ENCODE data around the gene CHD8.
"Not testable (repeated sequence)": the region's sequence is repeated elsewhere in the genome, so short reads cannot be mapped to it uniquely, and the experiment has no call there.

The CHD8 gene, protein sequence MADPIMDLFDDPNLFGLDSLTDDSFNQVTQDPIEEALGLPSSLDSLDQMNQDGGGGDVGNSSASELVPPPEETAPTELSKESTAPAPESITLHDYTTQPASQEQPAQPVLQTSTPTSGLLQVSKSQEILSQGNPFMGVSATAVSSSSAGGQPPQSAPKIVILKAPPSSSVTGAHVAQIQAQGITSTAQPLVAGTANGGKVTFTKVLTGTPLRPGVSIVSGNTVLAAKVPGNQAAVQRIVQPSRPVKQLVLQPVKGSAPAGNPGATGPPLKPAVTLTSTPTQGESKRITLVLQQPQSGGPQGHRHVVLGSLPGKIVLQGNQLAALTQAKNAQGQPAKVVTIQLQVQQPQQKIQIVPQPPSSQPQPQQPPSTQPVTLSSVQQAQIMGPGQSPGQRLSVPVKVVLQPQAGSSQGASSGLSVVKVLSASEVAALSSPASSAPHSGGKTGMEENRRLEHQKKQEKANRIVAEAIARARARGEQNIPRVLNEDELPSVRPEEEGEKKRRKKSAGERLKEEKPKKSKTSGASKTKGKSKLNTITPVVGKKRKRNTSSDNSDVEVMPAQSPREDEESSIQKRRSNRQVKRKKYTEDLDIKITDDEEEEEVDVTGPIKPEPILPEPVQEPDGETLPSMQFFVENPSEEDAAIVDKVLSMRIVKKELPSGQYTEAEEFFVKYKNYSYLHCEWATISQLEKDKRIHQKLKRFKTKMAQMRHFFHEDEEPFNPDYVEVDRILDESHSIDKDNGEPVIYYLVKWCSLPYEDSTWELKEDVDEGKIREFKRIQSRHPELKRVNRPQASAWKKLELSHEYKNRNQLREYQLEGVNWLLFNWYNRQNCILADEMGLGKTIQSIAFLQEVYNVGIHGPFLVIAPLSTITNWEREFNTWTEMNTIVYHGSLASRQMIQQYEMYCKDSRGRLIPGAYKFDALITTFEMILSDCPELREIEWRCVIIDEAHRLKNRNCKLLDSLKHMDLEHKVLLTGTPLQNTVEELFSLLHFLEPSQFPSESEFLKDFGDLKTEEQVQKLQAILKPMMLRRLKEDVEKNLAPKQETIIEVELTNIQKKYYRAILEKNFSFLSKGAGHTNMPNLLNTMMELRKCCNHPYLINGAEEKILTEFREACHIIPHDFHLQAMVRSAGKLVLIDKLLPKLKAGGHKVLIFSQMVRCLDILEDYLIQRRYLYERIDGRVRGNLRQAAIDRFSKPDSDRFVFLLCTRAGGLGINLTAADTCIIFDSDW (N-terminal part only)

GRCh38 chr14:21455912-21456667, at the start of gene CHD8:
Gene CHD8 (minus strand): TSS chr14:21456123. CDS start chr14:21431643, 24,480 bp downstream.
- DNase-seq (ENCODE audit: low read depth), result peak; percentile 98

GRCh38 chr14:21505012-21505553, 49.2 kb upstream of the CHD8 start:
- DNase-seq (ENCODE audit: low read depth), result no peak

- no peak for DNase-seq (ENCODE audit: low read depth)
These were observed 47.5 kb upstream of the CHD8 start for GRCh38 chr14:21503376-21503775.

DNA sequence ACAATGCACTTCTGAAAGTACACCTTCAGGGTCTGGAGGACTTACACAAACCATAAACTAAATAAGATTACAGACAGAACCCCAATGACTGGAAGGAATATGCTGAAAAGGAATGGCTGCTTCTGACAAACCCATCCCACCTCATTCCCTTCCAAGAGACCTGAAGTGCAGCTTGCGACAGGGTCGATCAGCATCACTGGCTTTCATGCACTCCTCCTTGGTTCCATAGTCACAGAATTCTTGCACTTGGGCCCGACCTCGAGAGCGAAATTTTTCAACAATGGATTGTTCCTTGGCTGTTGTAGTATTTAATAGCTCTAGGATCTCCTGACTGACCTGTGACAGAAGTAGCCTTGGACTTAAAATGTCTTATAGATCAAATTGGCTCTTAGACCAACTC, 45.6 kb upstream of the CHD8 start:
- no peak for DNase-seq (ENCODE audit: low read depth)

- DNase-seq (ENCODE audit: low read depth), result no peak
These were observed 42.9 kb upstream of the CHD8 start for GRCh38 chr14:21498540-21499526.

GRCh38 chr14:21496453-21496852, 40.5 kb upstream of the CHD8 start:
- DNase-seq (ENCODE audit: low read depth), result no peak

- DNase-seq (ENCODE audit: low read depth), result no peak
These were observed 39.2 kb upstream of the CHD8 start for GRCh38 chr14:21494902-21495762.

DNA sequence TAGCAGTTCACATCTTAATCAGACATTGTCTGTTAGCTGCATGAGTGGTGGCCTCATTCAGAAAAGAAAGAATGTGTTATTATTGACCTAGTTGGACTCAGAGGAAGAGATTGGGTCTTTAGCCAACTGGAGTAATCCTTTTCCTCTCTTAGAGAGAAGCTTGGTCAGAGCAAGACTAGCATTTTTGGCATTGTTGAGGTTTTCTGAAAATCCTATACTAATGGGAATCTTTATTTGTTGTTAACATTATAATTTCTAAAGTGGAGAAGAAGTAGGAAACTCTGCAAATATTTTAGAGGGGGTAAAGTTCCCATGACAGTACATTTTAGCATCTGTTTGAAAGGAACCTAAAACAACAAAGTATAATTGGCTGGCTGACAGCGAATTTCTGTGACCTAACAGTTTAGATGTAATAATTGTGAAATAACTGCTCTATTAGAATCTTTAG, 30.7 kb upstream of the CHD8 start:
- DNase-seq (ENCODE audit: low read depth), result no peak

DNA sequence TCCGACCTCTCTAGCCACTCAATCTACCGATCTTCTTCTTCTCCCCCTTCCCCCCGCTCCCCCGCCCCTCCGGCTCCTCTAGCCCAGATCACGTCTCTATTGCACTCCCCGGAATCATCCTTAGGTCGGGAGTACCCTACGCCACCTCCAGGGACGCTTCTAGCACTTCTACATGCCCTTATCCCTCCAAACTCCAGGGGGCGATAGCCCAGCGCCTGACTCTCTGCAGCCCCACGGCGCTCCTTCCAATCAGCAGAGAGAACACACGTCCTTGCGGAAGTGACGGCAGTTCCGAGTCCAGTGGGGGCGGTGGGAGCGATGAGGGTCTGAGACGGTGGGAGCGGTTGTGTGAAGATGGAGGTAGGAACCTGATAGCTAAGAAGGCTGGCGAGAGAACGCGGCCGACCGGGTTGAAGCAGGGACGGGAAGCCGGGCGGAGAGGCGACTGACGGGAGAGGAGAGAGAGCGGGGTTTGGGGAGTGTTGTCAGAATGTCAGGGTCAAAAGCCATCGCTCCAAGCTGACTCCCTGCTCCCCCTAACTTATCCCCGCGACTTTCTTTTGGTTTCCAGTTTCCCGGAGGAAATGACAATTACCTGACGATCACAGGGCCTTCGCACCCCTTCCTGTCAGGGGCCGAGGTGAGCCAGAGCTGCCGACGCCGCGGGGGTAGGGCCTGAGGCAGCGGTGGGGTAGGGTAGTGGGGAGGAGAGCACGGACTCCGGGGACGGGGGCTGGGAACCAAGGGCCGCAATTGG, 21.2 kb upstream of the CHD8 start, which contains the start of the genes RAB2B and TOX4:
TSS of gene RAB2B (minus strand) at position 35 of the 757 bp plus-strand sequence. CDS start 87 bp downstream, outside the sequence.
TSS of gene TOX4 (plus strand) at position 271 of the 757 bp plus-strand sequence. CDS start at position 355, 84 bp downstream.
- peak; percentile 87 for DNase-seq (ENCODE audit: low read depth)

DNA sequence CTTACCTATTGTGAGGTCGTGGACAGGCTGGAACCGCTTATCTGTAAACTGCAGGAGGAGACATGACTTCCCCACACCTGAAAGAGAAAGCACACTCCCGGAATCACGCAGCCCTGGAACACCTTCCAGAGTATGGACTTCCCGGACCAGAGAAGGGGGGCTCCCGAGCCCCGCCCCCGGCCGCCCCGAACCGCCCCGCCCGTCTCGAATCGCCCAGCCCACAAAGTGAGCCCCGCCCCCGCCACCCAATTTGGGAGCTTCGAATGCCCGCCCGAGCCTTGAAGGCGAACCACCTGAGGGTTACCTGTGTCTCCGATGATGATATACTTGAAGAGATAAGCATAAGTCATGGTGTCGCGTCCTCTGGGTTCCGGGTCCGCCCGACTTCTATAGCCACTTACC, 20.6 kb upstream of the CHD8 start:
- peak; percentile 78 for DNase-seq (ENCODE audit: low read depth)

DNA sequence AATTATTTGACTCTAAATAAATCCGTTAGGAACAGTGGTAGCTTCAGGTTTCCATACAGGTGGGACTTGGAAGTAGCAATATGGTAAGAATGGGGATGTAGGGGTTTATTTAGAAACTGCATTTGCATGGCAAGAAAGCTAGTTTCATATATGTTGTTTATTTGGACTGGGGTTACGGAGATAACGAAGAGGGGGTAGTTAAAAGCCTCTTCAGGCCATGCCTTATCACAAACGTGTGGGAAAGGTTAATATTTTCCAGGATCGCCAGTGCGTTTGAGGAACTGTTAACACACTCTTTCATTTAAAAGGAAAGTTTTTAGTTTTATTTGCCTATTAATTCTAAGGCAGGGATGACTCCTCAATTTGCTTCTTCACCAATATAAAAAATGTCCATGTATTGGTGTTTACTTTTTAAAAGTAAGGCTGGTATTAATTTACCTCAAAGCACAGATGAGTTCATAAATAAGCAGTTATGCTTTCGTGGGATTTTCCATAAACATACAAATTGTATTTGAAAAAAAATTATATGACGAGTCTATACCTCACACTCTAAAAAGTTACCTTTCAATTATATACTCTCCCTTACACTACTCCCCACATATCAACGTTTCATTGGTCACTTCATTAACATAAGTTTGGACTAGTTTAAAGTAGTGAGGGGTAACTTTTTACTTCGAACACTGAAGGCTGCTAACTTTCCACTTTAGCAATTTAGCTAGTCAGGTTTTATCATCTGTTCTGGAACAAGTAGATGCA, 20.0 kb upstream of the CHD8 start:
- no peak for DNase-seq (ENCODE audit: low read depth)

GRCh38 chr14:21467616-21468015, 11.7 kb upstream of the CHD8 start:
- no peak for DNase-seq (ENCODE audit: low read depth)

DNA sequence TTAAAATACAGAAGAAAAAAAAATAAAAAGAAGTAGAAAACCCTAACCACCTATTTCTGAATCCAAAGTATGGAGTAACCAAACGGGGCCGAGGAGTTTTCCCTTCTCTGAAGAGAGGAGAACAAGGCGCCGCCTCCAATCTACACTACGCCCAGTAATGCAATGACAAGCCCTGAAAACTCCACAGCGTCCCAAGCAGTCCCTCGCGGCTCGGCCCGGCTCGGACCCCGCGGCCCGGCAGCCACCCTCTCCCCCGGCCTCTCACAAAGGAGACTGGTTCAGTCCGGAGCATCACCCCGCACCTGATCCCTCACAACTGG, 371 bp downstream of the CHD8 start:
- no peak for DNase-seq (ENCODE audit: low read depth)

- DNase-seq (ENCODE audit: low read depth), result no peak
These were observed 929 bp downstream of the CHD8 start for GRCh38 chr14:21454843-21455544.

GRCh38 chr14:21449899-21450216, 6.1 kb downstream of the CHD8 start:
- DNase-seq (ENCODE audit: low read depth), result no peak

GRCh38 chr14:21442657-21443056, 13.3 kb downstream of the CHD8 start:
- DNase-seq (ENCODE audit: low read depth), result not testable (repeated sequence)

DNA sequence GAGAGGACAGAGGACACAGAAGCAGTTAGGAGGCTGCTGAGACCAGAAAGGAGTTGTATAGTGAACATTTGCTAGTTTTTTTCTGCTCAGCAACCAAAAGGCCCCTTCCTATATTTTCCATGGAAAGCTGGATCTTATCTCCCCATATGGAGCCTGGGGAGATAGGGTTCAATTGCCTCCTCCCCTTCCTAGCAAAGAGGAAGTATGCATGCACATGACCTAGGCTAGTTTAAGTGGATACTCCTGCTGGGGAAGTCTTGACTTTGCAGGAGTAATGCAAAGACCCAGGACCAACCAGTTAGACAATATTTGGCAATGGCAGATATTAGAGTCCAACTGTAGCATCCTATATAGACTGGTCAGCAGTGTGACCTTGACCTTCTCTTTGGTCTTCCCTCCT, 15.1 kb downstream of the CHD8 start:
- DNase-seq (ENCODE audit: low read depth), result no peak
